GM12874 (cell line): Measurements from ENCODE around the gene PLA2G2D.

Experiments used
- TF ChIP-seq, protein P1 (sequence below): IDR thresholded peaks from 2 replicates; pipeline ENCODE4 v1.5.1; 2011; ENCODE audit warnings: low read depth, mild to moderate bottlenecking, control low read depth, low read length, moderate library complexity; ENCODE audit not compliant: insufficient read depth

PLA2G2D gene

DNA sequence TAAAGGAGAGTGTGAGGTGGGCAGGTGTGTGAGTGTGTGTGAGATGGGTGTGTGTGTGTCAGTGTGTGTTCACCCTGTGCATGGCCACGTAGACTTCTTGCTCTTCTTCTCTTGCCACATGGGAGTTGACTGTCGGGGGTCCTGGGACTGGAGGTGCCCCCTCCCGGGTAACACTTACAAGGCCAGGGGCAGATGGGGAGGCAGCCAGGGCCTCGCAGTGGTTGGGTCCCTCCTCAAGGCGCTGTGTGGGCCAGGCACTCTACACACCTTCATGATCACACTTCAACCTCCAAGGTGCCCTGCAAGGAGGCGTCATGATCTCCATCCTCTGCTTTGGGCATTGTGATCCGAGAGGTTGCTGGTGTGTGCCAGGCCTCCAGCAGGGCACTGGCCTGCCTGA, 22.1 kb upstream of the PLA2G2D start:
- TF ChIP-seq, protein P1, sequence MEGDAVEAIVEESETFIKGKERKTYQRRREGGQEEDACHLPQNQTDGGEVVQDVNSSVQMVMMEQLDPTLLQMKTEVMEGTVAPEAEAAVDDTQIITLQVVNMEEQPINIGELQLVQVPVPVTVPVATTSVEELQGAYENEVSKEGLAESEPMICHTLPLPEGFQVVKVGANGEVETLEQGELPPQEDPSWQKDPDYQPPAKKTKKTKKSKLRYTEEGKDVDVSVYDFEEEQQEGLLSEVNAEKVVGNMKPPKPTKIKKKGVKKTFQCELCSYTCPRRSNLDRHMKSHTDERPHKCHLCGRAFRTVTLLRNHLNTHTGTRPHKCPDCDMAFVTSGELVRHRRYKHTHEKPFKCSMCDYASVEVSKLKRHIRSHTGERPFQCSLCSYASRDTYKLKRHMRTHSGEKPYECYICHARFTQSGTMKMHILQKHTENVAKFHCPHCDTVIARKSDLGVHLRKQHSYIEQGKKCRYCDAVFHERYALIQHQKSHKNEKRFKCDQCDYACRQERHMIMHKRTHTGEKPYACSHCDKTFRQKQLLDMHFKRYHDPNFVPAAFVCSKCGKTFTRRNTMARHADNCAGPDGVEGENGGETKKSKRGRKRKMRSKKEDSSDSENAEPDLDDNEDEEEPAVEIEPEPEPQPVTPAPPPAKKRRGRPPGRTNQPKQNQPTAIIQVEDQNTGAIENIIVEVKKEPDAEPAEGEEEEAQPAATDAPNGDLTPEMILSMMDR, result no peak

DNA sequence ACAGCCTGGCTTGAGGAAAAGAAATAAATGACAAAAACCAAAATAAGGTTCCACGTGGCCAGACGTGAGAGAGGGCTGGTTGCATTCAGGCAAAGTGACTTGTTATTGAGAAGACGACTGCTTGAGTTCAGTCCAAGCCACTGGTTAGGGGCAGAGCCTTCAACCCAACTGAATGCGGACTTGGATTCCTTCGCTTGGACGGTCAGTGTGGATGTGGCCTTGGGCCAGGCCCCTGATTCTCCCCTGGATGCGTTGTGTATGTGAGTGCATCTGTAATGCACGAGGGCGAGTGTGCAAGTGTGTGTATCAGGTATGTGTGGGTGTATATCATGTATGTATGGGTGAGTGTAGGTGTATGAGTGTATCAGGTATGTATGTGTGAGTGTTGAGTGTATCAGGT, 21.7 kb upstream of the PLA2G2D start:
- TF ChIP-seq, protein P1, result no peak

DNA sequence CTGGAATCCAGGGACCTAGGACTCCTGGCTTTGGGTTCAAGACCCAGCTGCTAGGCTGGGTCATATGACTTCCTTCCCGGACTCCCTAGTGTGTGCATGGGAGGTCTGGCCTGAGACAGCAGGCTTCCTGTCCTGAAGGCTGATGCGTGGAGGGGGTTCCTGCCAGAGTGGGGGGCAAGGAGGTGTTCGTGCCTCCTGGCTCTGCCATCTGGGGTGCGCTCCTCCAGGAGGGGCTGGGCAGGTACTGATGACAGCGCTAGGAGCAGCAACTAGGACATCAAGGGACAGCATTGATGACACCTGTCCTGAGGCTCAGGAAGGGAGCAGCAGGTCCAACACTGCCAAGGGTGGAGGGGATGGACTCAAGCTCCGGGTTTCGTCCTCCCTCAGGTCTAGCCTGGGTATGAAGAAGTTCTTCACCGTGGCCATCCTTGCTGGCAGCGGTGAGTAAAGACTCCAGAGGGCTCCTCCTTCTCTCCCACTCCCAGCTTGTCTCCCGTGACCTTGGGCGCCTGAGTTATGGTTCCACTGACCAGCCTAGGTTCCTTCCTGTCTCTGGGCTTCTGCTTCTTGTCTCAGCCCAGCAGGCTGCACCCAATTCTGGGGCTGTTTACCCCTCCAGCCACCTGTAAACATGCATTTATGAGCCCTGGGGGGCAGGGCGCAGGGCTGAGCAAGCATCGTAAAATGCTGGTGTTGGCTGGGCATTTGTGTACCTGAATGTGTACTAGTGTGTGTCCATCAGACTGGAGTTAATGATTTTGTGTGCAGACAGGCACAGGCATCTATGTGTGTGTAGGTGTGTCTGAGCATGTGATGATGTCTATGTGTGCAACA, 20.7 kb upstream of the PLA2G2D start:
- TF ChIP-seq, protein P1, result no peak

DNA sequence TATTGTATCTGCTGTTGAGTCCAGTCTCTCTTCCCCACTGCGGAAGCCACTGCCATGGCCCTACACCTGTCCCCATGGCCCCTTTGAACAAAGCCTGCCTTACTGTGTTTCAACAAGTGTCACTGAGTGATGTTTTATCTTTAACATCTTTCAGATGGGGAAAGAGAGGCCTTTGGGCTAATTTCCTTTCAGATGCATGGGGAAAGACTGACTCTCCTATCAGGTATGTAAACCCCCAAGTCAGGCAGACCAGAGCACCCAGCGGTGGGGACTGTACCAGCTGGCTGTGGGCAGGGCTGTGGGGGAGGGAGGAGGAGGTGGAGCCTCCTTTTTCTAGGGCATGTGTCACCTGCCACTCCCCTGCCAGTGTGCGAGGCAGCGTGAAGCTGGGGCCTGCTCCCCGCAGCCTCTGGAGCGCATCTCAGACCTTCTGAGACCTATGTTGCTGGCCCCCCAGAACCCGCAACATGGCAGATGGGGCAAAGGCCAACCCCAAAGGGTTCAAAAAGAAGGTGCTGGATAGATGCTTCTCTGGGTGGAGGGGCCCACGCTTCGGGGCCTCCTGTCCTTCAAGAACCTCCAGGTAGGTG, 19.7 kb upstream of the PLA2G2D start, which contains the start of gene PLA2G2F:
Gene PLA2G2F, plus strand, starts transcription at position 363 of the 590 bp plus-strand sequence. Its CDS starts 105 bp downstream, at position 468.
- TF ChIP-seq, protein P1, result no peak

DNA sequence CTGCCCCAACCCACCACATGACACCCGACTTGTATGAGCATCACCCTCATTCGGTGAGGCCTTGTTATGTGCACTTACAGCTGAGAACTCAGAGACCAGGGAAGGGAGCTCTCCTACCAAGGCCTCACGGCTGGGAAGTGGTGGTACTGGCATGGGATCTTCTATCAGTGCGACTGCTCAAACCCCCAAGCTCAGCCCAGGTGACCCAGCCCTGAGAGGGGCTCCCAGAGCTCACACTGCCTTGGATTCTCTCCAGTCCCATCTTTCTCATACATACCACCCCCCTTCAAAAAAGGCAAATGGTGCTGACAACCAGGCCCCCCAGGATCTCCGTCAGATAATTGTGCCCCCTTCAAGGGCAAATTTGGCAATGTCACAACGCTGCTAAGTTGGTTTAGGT, 19.0 kb upstream of the PLA2G2D start:
- TF ChIP-seq, protein P1, result no peak

DNA sequence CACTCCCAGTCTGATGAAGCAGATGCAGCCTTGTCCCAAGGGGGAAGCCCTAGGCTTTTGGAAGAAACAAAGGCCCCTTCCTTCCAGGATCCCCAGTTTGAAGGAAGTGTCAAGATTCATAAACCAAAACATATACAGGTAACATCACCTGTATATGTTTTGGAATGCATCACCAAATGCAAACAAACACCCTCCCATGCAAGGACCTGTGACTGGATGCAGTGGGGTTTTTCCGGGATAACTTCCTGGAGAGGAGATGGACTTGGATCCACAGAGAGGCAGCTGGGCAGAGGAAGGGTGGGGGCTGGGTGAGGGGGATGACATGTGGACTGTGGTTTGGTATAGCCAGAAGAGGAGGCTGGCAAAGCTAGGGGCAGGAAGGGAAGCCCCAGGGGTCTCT, 18.3 kb upstream of the PLA2G2D start:
- TF ChIP-seq, protein P1, result no peak

DNA sequence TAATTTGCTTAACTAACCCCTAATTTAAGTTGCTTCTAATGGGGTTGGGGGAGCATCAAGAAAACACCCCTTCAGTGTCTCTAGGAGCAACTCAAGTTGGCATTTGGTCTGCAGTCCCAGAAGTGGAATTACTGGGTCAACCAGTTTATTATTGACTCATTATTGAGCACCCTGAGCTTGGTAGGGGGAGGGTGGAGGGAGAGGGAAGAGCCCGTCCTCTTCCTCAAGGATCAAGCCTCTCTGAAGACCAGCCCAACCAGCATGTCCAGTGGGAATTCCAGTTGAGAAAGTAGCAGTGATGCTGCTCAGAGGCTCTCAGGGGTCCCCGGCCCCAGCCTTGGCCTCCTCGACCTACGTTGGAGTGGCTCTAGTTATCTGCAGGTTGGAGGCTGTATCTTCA, 17.7 kb upstream of the PLA2G2D start:
- TF ChIP-seq, protein P1, result no peak
